HG03135 (cell line): Measurements from ENCODE around the gene RBM26.
"Not testable (repeated sequence)": the region's sequence is repeated elsewhere in the genome, so short reads cannot be mapped to it uniquely, and the experiment has no call there.

ENCODE experiments used
- ATAC-seq: cut with Tn5 transposase; IDR thresholded peaks from one replicate; pipeline ENCODE4 v1.9.1; 2021; ENCODE audit warnings: mild to moderate bottlenecking, moderate library complexity; ENCODE audit not compliant: unreplicated experiment

The RBM26 gene

DNA sequence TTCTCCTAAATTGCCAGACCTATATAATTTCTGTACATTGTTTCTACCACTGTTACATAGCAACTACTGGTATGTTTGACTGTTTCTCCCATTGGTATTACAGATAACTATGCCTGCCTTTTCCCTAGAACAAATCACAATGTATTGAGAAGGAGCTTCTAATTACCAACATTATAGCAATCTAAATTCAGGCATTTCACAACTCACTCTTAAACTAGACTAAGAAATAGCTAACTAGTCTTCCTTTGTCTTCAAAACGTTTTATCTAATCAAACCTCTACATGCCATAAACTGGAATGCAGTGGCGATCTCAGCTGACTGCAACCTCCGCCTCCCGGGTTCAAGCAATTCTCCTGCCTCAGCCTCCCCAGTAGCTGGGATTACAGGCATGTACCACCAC is 18.2 kb downstream of the RBM26 start:
- ATAC-seq: no peak

- peak; percentile 7 for ATAC-seq
These were observed 19.8 kb downstream of the RBM26 start for GRCh38 chr13:79386125-79386826.

DNA sequence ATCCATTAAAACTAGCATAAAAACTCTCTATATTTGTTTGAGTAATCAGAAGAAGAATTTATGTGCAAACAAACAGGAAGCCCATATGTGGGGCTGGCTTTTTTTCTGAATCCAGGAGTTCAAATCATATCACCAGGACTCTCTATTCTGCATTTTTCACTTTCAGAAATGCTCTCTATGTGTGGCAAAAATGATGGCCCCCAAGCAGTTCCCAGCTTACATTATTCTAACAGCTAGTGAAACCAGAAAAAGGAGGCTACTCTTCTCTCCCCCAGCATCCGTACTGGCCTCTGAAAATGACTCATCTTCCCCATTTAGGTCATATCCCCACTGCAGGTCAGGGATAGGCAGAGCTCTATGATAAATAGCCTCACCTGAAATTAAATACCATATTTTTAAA is 20.4 kb downstream of the RBM26 start:
- ATAC-seq: peak; percentile 91

GRCh38 chr13:79384022-79384610 is 21.9 kb downstream of the RBM26 start:
- ATAC-seq: no peak

DNA sequence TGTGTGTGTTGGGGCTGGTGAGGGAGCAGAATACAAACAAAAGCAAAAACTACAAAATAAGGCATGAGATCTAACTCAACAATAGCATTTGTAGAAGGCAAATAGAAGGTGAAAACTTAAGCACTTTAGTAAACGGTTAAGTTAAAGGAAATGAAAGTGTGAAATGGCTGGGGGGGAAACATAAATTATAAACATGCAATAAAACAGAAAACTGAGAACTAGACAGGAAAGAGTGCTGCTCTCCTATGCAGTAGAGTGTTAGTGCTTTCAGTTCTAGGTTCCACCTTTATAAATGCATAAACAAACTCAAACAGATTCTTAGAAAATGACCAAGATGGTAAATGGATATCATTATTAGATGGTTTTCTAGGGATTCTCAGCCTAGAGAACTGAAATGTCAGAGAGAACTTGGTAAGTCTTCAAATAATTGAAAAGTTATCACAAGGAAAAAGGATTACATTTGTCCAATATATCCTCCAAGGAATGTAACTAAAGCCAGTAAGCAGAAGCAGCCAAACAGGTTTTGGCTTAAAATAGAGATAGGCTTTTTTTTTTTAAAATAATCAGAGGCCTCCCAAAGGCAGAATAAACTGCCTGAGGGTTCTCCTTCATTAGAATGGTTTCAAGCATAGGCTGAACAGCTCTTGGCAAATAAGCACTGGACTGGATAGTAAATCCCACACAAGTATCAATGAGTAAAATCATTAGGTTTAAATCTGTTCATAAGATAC is 23.3 kb downstream of the RBM26 start:
- peak; percentile 49 for ATAC-seq

GRCh38 chr13:79380997-79381396 is 25.1 kb downstream of the RBM26 start:
- no peak for ATAC-seq

GRCh38 chr13:79379274-79379673 is 26.8 kb downstream of the RBM26 start:
- ATAC-seq: no peak

- ATAC-seq: no peak
These were observed 29.2 kb downstream of the RBM26 start for GRCh38 chr13:79376843-79377242.

GRCh38 chr13:79374578-79374977 is 31.5 kb downstream of the RBM26 start:
- ATAC-seq: no peak

GRCh38 chr13:79373916-79374315 is 32.1 kb downstream of the RBM26 start:
- ATAC-seq: no peak

DNA sequence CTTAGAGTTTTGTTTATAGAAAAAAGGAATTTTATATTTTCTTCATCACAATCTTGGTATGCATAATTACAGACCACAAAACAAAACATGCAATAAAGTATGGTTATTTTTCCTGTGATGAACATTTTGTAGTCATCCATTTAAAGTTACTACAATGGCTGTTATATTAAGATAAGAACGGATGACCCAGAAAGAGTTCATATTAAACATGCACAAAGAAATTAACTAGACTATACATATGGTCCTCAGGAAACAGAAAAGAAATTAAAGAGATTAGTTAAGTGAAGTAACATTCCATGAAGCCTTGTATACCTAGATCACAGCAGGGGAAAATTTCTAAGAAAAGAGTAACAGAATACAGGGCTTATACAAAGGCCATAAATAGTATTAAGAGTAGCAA is 36.8 kb downstream of the RBM26 start:
- ATAC-seq: no peak

DNA sequence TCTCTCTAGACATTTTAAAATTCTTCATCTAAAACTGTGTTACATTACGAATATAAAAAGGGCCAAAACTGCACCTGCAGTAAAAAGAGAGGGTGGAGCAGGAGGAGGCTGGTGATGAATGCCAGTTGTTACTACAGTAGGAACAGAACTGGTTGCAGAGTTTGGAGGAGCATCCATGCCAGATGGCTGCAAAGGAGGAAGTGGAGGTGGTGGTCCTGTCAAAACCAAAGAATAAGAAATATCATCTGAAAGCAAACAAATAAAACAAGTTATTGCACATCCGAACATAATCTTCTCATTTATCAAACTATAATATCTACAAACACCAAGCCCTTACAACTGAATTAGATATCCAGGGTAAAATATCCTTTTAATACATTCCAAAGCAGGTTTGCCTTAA is 40.1 kb downstream of the RBM26 start:
- ATAC-seq: no peak

DNA sequence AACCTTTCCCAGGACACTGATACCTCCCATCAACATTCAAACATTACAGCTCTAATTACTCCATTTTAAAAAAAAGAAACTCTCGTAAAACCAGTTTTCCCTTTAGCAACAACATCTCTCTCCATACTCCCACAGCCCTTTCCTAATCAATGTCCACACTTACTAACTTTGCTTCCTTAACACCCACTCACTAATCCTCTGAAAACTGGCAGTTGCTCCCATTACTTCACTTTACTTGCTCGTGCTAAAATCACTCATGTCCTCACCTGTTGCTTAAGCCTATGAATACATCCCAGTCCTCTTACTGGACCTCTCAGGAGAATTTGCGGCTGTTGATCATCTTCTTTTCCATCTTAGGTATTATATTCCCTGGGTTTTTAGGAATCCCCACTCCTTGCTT is 44.8 kb downstream of the RBM26 start:
- ATAC-seq: no peak

GRCh38 chr13:79360095-79360494 is 46.0 kb downstream of the RBM26 start:
- no peak for ATAC-seq

DNA sequence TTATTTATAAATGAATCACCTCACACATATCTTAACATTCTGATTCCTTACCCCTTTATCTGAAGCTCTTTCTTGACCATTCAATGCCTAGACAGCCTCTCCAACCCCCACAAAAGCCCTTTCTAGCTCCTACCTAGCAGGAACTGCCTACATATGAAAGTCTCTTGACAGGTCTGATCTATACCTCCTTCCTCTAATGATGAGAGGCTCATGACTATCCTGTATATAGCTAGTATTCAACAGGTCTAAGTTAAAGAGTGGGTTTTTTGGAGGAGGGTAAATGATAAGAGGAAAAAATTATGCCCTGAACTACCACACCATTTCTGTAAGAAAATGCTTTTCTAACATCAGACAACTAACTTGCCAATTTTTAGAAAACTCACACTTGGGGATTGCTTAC is 47.0 kb downstream of the RBM26 start:
- no peak for ATAC-seq

GRCh38 chr13:79354285-79354684 is 51.8 kb downstream of the RBM26 start:
- no peak for ATAC-seq

DNA sequence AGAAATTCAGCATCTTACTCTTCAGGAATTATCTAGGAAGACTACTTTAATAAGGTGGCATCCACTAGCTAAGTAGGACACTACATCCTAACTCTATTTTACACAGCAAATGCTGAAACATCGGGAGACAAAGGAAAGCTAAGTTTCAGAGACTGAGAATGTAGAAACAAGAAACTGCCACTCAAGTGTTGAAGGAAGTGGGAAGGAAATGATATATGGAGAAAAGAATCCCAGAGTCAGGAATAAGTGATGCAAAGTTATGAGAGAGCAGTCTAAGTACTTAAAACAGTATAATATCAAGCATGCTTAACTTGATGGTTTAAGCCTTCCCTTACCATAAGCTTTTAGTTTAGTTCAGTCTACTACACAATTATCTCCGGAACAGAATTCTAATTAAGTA is 52.4 kb downstream of the RBM26 start:
- no peak for ATAC-seq

DNA sequence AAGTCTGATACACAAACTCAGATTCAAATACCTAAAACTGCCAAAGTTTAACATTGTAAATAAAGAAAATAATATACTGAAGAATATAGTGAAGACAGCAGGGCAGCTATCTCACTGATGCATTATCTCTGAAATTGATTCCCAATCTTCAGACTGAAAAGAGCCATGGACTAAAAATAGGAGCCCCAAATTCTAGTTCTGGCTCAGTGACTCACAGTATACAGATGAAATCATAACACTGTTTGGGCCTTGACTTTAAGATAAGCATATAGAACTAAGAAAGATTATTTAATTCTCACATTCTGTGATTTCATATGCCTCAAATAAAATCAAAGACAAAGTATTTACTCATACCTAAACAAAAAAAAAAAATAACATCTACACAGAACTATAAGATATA is 53.9 kb downstream of the RBM26 start:
- ATAC-seq: no peak

- not testable (repeated sequence) for ATAC-seq
These were observed 56.4 kb downstream of the RBM26 start for GRCh38 chr13:79349608-79350007.

DNA sequence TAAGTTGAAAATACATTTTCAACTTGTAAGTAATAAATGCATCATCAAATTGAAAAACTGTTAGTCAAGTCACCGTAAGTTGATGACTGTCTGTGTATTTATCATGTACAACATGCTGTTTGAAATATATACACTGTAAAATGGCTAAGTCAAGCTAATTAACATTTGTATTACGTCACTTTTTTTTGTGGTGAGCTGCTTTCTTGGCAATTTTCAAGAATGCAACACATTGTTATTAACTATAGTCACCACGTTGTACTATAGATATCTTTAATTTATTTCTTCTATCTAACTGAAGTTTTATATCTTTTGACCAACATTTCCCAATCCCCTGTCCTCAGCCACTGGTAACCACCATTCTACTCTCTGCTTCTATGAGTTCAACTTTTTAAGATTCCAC is 57.0 kb downstream of the RBM26 start:
- ATAC-seq: no peak

GRCh38 chr13:79346300-79346914 is 59.6 kb downstream of the RBM26 start:
- no peak for ATAC-seq

- no peak for ATAC-seq
These were observed 64.9 kb downstream of the RBM26 start for GRCh38 chr13:79341202-79341601.
